Measurements from ENCODE around the gene CNTN5.

The CNTN5 gene

DNA sequence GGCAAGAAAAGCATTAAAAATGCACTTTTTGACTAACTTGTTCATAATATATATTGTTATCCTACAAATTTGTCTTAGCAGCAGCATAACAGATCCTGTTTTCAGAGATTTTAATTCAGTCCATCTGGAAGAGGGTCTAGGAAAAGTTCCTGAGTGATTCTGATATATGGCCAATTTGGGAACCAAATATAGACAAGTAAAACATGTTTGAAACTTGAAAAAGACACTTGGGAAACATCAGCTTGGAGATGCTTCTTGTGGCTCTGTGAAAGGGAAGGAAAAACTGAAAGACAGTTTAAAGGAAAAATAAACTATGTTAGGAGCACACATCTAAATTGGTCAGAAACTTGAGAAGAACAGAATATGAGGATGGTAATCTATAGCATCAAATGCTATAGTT is 697.5 kb downstream of the CNTN5 start:
- Histone ChIP-seq H3K27ac (ENCODE audit: low read depth, low read length) (no peak overlapping the region), H3K23ac (ENCODE audit: low read length) (no peak overlapping the region), H2AK5ac (ENCODE audit: low read length) (no peak overlapping the region), H4K8ac (ENCODE audit: low read depth, low read length) (no peak overlapping the region), H3K36me3 (ENCODE audit: control insufficient read depth in 1 of 2, insufficient read depth in 2 of 2, low read length in 2 of 2) (no peaks in the 10 kb centered on the region), H3K4ac (ENCODE audit: low read depth, low read length) (no peak overlapping the region), H4K91ac (ENCODE audit: low read depth, low read length) (no peak overlapping the region), H2AFZ (ENCODE audit: insufficient read depth, low read length, poor library complexity) (no peak overlapping the region), H2BK120ac (ENCODE audit: insufficient read depth, low read length, poor library complexity) (no peak overlapping the region), H3K14ac (ENCODE audit: low read length) (no peak overlapping the region), H3K79me2 (ENCODE audit: control insufficient read depth, insufficient read depth, low read length, poor library complexity) (no peaks in the 10 kb centered on the region), H2BK5ac (ENCODE audit: low read depth, low read length, poor library complexity) (no peak overlapping the region), H3K4me2 (ENCODE audit: low read length) (no peak overlapping the region), H3K27me3 (ENCODE audit: insufficient read depth, low read length) (no peaks in the 10 kb centered on the region), H3K79me1 (ENCODE audit: low read length) (no peaks in the 10 kb centered on the region), H3K18ac (ENCODE audit: low read length) (no peak overlapping the region), H3K9ac (ENCODE audit: low read length) (no peak overlapping the region), H2BK12ac (ENCODE audit: low read length) (no peak overlapping the region), H3K4me1 (ENCODE audit: control insufficient read depth in 1 of 2, insufficient read depth in 2 of 2, low read length in 2 of 2) (no peaks in the 10 kb centered on the region), H3K4me3 (ENCODE audit: low read depth, low read length) (no peak overlapping the region), H3K9me3 (ENCODE audit: insufficient read depth, low read depth, low read length) (no peaks in the 10 kb centered on the region), H4K12ac (ENCODE audit: low read depth, low read length) (no peak overlapping the region)
- DNase-seq = no peak

DNA sequence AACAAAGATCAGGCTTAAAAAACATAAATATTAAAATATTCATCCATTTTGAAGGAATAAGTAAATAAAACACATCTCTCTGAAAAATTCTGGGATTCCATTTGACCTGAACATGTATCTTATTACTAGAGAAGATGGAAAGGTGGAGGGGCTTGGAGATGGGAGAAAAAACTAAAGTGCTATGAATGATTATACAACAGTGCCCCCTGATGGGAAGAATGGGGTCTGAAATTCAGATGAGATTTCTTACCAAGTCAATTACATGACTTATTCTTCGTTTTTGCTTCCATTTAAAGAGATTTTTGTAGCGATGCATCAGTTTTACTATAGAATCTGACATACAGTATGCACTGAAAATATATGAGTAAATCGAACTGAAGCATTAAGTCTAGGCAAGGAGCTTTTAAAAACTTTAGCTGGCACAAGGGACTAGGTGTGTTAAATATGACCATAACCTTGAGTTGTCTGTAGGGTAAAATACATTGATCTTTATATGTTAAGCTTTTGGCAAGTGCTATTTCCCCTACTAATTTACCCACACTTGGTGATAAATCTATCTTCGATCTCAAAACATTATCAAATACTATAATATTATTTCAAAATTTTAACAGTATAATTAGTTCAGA is 718.8 kb downstream of the CNTN5 start:
- no peak overlapping the region for H3K9ac ChIP-seq (ENCODE audit: low read length)
- DNase-seq = peak in 1 of 2 donors; percentile 45
- no peak overlapping the region for H3K14ac ChIP-seq (ENCODE audit: low read length)
- H3K23ac ChIP-seq (ENCODE audit: low read length) = no peak overlapping the region
- no peaks in the 10 kb centered on the region for H3K36me3 ChIP-seq (ENCODE audit: control insufficient read depth in 1 of 2, insufficient read depth in 2 of 2, low read length in 2 of 2)
- no peaks in the 10 kb centered on the region for H3K79me2 ChIP-seq (ENCODE audit: control insufficient read depth, insufficient read depth, low read length, poor library complexity)
- H3K9me3 ChIP-seq (ENCODE audit: insufficient read depth, low read depth, low read length) = no peaks in the 10 kb centered on the region
- no peak overlapping the region for H2BK120ac ChIP-seq (ENCODE audit: insufficient read depth, low read length, poor library complexity)
- H3K4ac ChIP-seq (ENCODE audit: low read depth, low read length) = no peak overlapping the region
- H3K4me2 ChIP-seq (ENCODE audit: low read length) = no peak overlapping the region
- whole genome bisulfite sequencing (ENCODE audit: extremely low coverage, insufficient coverage, insufficient read length) = 100% methylated on average over 1 of the region's 4 CpGs
- no peak overlapping the region for H4K8ac ChIP-seq (ENCODE audit: low read depth, low read length)
- H3K27me3 ChIP-seq (ENCODE audit: insufficient read depth, low read length) = no peaks in the 10 kb centered on the region
- H4K91ac ChIP-seq (ENCODE audit: low read depth, low read length) = no peak overlapping the region
- no peaks in the 10 kb centered on the region for H3K4me1 ChIP-seq (ENCODE audit: control insufficient read depth in 1 of 2, insufficient read depth in 2 of 2, low read length in 2 of 2)
- no peak overlapping the region for H3K4me3 ChIP-seq (ENCODE audit: low read depth, low read length)
- H3K18ac ChIP-seq (ENCODE audit: low read length) = no peak overlapping the region
- H3K27ac ChIP-seq (ENCODE audit: low read depth, low read length) = no peak overlapping the region
- no peak overlapping the region for H2BK5ac ChIP-seq (ENCODE audit: low read depth, low read length, poor library complexity)
- H2AFZ ChIP-seq (ENCODE audit: insufficient read depth, low read length, poor library complexity) = no peak overlapping the region
- no peak overlapping the region for H2BK12ac ChIP-seq (ENCODE audit: low read length)
- no peak overlapping the region for H2AK5ac ChIP-seq (ENCODE audit: low read length)
- H3K79me1 ChIP-seq (ENCODE audit: low read length) = no peaks in the 10 kb centered on the region
- H4K12ac ChIP-seq (ENCODE audit: low read depth, low read length) = no peak overlapping the region

DNA sequence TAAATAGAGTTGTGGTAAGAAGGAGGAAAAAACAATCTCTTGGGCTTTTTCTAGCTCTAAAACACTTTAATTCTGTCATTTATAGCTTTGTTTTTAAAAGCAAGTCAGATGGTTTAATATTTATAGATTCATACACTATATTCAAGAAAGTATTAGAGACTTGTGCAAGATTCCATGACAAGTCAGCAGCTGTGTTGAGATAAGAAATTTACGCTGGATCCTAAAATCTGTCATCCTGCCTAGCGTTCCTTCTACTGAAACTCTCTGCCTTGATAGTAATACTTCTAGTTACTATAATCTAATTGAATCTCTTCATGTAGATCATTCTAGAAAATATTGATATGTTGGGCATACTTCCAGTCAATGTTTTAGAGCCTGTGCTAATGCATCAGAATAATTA is 721.8 kb downstream of the CNTN5 start:
- WGBS (ENCODE audit: extremely low coverage, insufficient coverage, insufficient read length) = no CpG with 5 or more reads among the region's 2 CpGs
- no peak for DNase-seq
- Histone ChIP-seq H3K79me1 (ENCODE audit: low read length) (no peaks in the 10 kb centered on the region), H4K12ac (ENCODE audit: low read depth, low read length) (no peak overlapping the region), H2BK5ac (ENCODE audit: low read depth, low read length, poor library complexity) (no peak overlapping the region), H4K8ac (ENCODE audit: low read depth, low read length) (no peak overlapping the region), H3K4me3 (ENCODE audit: low read depth, low read length) (no peak overlapping the region), H3K9me3 (ENCODE audit: insufficient read depth, low read depth, low read length) (no peaks in the 10 kb centered on the region), H3K14ac (ENCODE audit: low read length) (no peak overlapping the region), H2BK120ac (ENCODE audit: insufficient read depth, low read length, poor library complexity) (no peak overlapping the region), H3K9ac (ENCODE audit: low read length) (no peak overlapping the region), H3K4me1 (ENCODE audit: control insufficient read depth in 1 of 2, insufficient read depth in 2 of 2, low read length in 2 of 2) (no peaks in the 10 kb centered on the region), H3K4me2 (ENCODE audit: low read length) (no peak overlapping the region), H4K91ac (ENCODE audit: low read depth, low read length) (no peak overlapping the region), H3K79me2 (ENCODE audit: control insufficient read depth, insufficient read depth, low read length, poor library complexity) (no peaks in the 10 kb centered on the region), H3K23ac (ENCODE audit: low read length) (no peak overlapping the region), H3K27ac (ENCODE audit: low read depth, low read length) (no peak overlapping the region), H2AK5ac (ENCODE audit: low read length) (no peak overlapping the region), H3K36me3 (ENCODE audit: control insufficient read depth in 1 of 2, insufficient read depth in 2 of 2, low read length in 2 of 2) (no peaks in the 10 kb centered on the region), H3K4ac (ENCODE audit: low read depth, low read length) (no peak overlapping the region), H3K18ac (ENCODE audit: low read length) (no peak overlapping the region), H3K27me3 (ENCODE audit: insufficient read depth, low read length) (no peaks in the 10 kb centered on the region), H2AFZ (ENCODE audit: insufficient read depth, low read length, poor library complexity) (no peak overlapping the region), H2BK12ac (ENCODE audit: low read length) (no peak overlapping the region)

DNA sequence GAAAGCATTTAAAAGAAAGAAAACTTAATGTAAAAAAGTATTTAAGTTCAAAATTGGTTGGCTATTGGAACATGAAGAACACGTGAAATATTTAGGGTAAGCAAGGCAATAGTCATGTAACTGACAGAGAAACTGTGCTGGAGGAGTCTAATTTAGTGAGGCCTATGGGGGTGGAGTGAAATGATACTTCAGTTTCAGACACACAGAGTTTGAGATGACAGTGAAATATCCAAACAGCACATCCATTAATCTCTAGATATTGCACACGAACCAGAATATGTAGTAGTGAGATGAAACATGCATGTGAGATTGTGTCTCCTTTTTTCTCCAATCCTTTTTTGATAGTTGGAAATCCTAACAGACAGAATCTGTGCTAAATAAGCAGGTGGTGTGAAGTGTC is 739.0 kb downstream of the CNTN5 start:
- no peaks in the 10 kb centered on the region for H3K36me3 ChIP-seq (ENCODE audit: control insufficient read depth in 1 of 2, insufficient read depth in 2 of 2, low read length in 2 of 2)
- no peaks in the 10 kb centered on the region for H3K79me1 ChIP-seq (ENCODE audit: low read length)
- no peaks in the 10 kb centered on the region for H3K9me3 ChIP-seq (ENCODE audit: insufficient read depth, low read depth, low read length)
- WGBS (ENCODE audit: extremely low coverage, insufficient coverage, insufficient read length) = no CpG with 5 or more reads among the region's 2 CpGs
- no peak overlapping the region for H3K4me3 ChIP-seq (ENCODE audit: low read depth, low read length)
- H3K14ac ChIP-seq (ENCODE audit: low read length) = no peak overlapping the region
- no peak overlapping the region for H4K91ac ChIP-seq (ENCODE audit: low read depth, low read length)
- H2BK5ac ChIP-seq (ENCODE audit: low read depth, low read length, poor library complexity) = no peak overlapping the region
- no peak overlapping the region for H3K4me2 ChIP-seq (ENCODE audit: low read length)
- H3K23ac ChIP-seq (ENCODE audit: low read length) = no peak overlapping the region
- no peak overlapping the region for H3K4ac ChIP-seq (ENCODE audit: low read depth, low read length)
- H3K18ac ChIP-seq (ENCODE audit: low read length) = no peak overlapping the region
- no peaks in the 10 kb centered on the region for H3K79me2 ChIP-seq (ENCODE audit: control insufficient read depth, insufficient read depth, low read length, poor library complexity)
- H3K4me1 ChIP-seq (ENCODE audit: control insufficient read depth in 1 of 2, insufficient read depth in 2 of 2, low read length in 2 of 2) = no peaks in the 10 kb centered on the region
- H4K8ac ChIP-seq (ENCODE audit: low read depth, low read length) = no peak overlapping the region
- no peak overlapping the region for H4K12ac ChIP-seq (ENCODE audit: low read depth, low read length)
- DNase-seq = no peak
- no peak overlapping the region for H3K27ac ChIP-seq (ENCODE audit: low read depth, low read length)
- H2BK12ac ChIP-seq (ENCODE audit: low read length) = no peak overlapping the region
- H2AFZ ChIP-seq (ENCODE audit: insufficient read depth, low read length, poor library complexity) = no peak overlapping the region
- H3K27me3 ChIP-seq (ENCODE audit: insufficient read depth, low read length) = no peaks in the 10 kb centered on the region
- no peak overlapping the region for H2BK120ac ChIP-seq (ENCODE audit: insufficient read depth, low read length, poor library complexity)
- H3K9ac ChIP-seq (ENCODE audit: low read length) = no peak overlapping the region
- H2AK5ac ChIP-seq (ENCODE audit: low read length) = no peak overlapping the region
